ENCODE results near the gene PLXND1.

PLXND1 gene

DNA sequence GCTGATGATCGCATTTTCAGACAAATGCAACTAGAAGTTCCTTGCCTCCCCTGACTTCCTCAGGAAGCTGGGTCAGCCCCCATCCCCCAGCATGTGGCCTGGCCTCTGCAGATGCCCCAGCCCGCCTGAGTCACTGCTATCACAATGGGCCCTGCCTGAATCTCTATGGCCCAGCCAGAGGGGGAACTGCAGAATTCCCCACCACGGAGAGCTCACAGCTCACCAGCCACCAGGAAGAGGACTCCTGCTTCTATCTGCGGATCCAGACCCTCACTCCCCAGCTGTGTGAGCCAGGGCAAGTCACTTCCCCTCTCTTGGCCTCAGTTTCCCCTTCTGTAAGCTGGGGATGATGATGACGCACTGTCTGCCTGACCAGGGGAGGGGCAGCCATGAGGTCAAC is 6.9 kb downstream of the PLXND1 start:
- DNase-seq, result no peak

- no peak for DNase-seq
Measured at GRCh38 chr3:129599073-129599472, 7.4 kb downstream of the PLXND1 start.

- DNase-seq, result no peak
Measured at GRCh38 chr3:129598484-129598883, 8.0 kb downstream of the PLXND1 start.

DNA sequence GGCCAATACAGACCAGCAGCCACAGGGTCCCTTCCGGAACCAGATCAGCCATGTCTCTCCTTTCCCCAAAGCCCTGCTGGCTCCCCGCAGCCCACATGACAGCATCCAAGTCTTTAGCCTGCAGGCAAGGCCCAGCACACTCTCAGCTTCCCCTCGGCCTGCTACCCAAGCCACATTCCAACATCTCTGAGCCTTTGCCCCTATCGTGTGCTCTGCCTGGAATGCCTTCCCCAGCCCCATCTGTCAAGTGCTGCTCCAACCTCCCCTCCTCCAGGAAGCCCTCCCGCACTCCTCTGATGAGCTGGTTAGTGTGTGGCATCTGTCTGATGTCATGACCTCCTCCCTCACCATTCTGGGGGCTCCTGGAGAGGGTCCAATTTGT is 8.5 kb downstream of the PLXND1 start:
- DNase-seq, result no peak

- no peak for DNase-seq
Measured at GRCh38 chr3:129597087-129597999, 9.1 kb downstream of the PLXND1 start.

DNA sequence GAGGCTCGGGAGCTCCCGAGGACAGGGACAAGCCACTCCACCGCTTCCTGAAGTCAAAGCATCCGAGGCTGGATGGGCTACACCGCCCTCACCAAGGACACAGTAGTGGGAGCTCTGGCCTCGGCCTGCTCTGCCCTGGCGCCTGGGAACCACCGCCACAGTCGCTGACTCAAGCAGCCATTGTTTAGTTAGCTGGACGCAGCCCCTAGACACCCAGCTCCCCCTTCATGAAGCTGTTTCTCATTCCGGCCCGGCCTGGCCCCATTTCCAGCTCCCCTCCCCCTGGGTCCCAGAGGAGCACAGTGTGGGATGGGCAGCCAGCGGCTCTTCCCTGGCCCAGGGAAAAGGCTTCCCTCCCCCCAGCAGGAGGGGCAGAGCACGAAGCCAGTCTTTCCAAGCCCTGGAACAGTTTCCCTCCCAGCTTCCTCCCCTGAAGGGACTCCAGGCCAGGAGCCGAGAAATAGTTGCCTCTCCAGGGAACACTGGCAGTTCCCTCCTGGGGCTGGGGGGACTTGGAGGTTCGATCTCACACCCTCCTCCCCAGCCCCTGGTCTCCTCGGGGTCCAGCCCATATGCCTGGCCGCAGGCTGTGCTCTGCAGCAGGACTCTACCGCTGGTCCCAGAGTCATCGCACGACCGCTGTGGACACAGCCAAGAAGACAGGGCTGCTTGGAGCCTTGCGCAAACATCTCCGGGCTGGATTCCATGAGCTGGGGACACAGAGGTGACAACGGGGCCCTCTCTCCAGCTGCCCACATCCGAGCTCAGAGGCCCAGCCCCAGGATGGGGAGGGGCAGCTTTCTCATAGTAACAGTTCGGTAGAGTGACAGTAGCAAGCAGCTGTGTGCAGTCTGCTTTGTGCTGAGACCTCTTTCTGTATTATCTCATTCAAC is 10.0 kb downstream of the PLXND1 start:
- no peak for DNase-seq

DNA sequence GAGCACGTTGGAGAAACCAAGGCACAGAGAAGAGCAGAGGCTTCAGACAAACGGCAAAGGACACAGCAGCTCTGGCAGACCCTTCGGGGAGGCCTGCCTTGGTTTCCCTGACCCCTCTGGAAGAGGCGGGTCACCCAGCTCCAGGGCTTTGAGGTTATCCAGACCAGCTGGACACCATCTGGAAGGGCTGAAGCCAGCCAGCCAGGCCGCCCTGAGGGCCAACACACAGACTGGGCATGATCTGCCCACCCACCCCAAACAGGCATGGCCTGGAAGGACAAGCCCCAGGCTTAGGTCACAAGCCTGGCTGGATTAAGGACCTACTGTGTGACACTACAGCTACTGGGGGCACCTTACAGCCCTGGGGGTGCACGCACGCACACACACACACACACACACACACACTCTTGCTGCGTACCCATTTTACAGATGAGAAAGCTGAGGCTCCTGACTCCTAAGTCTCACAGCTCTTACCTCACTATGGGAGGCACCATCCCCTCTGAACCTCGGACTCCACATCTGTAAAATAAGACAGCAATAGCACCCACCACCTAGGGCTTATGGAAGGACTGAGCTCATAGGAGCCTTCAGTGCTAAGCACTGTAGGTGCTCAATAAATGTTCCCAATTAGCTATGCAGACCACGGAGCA is 10.8 kb downstream of the PLXND1 start:
- DNase-seq, result no peak

DNA sequence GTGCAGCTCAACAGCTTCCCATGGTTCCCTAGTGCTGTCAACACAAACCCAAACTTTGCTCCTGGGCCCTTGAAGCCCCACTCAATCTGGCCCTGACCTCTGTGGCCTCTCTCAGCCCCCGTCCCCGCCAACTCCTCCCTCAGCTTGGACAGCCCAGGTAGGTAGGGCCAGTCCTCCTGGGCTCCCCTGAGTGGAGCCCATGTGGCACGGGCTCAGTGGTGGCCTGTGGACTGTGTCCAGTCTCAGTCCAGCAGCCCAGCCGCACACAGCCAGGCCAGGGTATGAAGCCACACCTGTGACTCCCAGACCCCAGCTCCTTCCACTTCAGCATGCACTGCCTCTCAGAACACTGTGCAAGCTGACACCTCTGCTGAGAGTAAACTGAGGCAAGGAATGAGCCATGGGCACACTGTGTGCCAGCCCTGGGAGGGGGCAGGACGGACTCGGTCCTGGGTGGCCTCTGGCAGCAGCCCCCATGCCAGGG is 11.5 kb downstream of the PLXND1 start:
- no peak for DNase-seq

- no peak for DNase-seq
Measured at GRCh38 chr3:129594409-129594808, 12.1 kb downstream of the PLXND1 start.

GRCh38 chr3:129593595-129594339 is 12.7 kb downstream of the PLXND1 start:
- DNase-seq, result peak; percentile 48 to 64

DNA sequence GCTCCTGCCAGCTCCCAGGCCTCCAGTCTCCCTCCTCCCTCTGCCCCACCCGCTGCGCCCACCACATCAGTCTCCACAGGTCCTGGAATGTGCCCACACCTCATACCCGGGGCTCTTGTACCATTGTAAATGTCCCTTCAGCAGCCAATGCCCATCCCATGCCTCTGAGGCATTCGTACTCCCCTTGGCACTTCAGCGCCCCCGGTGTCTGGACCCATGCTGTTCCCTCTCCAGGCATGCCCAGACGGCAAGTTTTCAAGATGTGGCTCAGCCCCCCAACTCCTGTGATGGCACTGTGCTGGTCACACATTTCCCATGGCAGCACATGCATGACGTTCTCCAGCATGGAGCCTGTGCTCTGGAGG is 13.3 kb downstream of the PLXND1 start:
- DNase-seq, result no peak

DNA sequence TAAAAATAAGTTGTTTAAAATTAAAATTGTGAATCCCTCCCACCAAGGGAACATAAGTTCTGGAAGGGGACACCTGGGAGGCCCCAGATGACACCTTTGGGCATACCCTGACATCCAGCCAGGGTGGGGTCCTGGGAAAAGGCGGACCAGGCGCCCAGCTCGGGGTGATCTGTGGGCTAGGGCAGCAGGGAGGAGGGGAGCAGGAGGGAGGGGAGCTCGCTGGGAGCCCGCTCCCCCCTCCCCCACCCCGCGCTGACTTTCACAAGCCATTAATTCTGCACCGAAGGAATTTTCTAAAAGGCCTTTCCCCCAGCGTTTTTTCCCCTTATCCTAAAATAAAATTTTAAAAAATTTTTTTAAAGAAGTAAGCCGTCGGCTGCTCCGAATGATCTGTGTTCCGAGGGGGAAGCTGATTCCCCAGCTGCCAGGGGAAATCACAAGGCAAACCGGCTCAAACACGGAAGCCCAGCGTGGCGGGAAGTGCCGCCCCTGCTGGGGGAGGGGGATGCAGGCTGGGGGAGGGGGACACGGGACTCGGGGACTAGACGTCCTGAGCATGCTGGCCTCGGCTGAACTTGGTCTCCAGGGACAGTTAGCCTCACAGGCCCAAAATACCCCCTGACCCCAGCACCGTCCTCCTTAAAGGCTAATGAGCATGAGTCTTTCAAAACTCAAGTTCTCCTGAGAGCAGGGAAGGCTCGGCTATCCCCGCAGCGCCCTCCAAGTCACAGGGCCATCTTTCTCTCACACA is 13.9 kb downstream of the PLXND1 start:
- no peak for DNase-seq

DNA sequence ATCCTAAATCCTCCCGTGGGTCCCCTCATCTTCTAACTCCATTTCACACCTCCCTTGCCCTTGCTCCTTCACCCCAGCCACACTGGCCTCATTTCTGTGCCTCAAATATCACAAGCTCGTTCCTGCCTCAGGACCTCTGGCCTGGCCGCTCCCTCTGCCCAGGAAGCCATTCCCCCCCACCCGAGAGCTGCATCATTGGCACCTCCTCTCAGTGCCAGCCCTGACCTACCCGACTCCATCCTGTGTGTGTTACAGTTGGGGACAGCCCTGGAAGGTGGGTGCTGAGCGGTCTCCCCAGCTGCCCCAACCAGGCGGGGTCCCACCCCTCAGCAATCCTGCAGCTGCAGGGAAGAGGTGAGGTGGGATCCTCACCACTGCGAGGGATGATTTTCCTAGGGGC is 14.5 kb downstream of the PLXND1 start:
- no peak for DNase-seq

DNA sequence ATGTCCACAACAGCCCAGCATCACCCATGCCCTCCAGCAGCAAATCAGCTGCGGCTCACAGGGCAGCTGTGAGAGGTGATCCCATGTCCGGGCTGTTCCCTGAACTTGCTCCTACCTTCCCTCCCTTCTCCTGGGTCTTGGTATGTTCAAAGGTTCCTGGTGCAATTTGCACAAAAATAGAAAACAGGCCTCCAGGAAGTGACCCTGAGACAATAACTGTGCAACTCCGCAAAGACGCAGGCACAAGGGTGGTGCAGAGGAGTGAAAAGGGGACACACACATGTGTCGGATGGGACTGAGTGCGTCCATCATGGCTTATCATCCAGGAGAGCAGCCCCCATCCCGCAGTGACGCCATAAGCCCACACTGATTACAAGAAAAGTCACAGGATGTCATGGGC is 16.3 kb downstream of the PLXND1 start:
- no peak for DNase-seq

DNA sequence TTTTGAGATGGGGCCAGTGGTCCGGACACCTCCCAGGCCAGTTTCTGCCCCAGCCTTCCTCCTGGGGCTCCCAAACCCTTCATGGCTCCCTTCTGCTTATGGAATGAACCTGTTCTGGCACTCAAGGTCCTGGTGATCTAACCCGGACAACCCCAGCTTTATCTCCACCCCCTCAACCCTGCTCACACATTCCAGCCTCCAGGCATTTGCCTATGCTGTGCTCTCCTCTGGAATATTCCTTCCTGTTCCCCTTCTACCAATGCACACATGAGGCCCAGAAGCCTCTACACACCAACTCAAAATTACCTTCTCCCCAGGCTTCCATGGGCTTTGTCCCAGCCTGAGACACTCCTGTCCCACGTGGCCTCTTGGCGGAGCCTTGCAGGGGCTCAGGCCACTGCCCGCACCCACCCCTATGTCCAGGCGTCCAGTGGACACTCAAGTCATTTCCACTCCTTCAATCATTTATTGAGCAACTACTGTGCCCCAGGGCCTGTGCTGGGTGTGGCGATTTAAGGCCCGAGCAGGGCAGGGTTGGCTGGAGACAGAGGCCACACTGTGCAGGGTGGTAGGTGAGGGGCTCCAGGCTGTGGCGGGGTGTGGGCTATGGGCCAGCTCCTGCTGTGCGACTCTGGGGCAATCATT is 18.8 kb downstream of the PLXND1 start:
- no peak for DNase-seq

DNA sequence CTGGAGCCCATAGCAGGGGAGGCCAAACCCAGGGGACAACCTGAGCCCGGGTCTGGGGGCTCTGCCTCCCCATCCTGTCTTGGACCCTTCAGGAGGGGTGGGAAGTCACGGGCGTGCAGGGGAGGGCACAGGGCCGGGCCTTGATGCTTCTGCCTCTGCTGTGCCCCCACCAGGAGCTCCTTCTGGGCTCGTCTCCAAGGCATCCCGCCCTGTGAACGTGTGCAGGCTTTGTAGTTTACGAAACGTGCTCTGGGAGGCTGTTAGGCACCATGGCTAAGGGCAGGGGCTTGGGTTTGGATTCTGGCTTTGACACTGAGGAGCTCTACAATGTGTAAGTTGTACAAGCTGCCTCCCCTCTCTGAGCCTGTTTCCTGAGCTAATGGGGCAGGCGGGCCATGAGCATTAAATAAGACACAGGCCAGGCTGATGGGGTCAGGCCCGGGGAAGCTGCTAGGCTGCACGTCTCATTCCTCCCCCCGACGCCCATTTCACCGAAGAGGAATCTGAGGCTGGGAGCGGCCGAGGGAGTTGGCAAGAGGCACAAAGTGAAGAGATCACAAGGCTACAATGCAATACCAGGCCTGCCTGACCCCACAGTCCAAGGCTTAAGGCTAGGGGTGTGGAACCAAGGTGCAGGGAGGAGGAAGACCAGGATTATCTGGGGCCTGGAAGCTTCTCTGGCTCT is 19.6 kb downstream of the PLXND1 start:
- DNase-seq, result no peak

DNA sequence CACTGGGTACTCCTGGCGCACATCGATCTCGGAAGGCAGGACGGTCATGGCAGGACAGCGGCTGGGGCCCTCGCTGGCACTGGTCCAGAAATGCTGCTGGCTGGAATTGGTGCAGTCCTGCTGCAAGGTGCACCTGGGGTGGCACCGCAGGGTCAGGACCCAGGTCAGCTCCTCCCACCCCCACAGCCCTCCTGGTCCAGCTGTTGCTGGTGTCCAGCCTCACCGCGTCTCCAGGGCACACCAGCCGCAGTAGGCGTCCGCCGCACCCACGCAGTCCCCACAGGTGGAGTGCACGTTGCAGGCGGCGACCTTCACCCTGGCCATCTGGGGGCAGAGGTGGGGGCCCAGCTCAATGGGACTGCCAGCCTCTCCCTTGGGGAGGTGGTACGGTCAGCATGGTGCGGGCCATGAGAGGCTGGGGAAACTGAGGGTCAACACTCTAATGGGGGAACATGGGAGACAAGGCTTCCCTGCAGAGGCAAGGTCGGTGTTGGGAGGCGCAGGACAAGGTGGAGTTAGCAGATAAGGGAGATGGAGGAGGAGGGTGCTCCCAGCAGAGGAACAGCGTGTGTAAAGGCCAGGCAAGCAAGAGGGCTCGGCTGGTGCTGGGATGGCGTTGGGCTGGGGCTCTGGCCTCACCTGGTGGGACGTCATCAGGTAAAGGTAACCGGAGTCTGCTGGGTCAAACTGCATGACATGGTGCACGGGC is 20.4 kb downstream of the PLXND1 start:
- no peak for DNase-seq

- no peak for DNase-seq
Measured at GRCh38 chr3:129584631-129585030, 21.8 kb downstream of the PLXND1 start.

GRCh38 chr3:129583289-129583688 is 23.2 kb downstream of the PLXND1 start:
- DNase-seq, result no peak

DNA sequence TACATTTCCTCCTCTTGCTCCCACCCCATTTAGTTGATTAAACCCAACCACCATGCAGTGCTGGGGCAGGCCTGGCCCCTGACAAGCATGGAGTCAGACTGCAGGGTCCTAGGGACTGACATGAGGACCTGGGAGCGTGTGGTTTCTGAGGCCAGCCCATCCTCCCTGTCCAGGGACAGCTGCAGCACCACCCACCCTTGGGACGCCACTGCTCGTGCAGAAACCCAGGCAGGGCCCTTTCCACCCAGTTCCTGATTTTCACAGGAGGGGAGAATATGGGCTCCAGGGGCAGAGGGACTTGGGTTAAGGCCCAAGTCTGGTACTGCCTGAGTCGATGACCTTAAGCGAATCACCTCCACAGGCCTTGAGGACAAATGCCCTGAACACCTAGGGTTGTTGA is 23.7 kb downstream of the PLXND1 start:
- no peak for DNase-seq

Data from stimulated activated CD4-positive, alpha-beta T cell treated with anti-CD3 and anti-CD28 coated beads, Interleukin-2, amount 100 ng/mL, for 48 hours (primary cell).